ENCODE results near the gene PPP2R2C. TPM values are rescaled to one million over a fixed set of nuclear protein-coding genes. Genes with fewer than 3 reads are reported as not detected.

PPP2R2C gene
- total RNA-seq, 4 donors from 2014 or later: 50.7 to 81.3 (median 62.0) TPM

DNA sequence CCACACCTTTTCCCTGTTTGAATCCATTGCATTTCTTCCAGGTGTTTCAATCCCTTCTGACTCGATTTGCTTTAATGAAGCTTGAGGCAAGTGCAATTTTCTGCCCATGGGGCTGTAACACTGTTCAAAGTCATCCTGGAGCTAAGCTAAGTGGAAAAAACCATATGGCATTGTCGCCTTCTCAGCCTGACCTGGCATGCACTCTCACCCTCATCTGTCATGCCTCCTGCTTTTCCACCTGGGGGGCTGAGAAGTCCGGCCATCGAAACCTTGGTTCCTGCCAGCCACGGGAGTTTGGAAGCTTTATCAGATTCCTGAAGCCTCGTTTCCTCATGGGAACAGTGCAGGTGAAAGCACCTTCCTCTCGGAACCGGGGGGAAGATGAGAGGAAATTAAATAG is 164.5 kb downstream of the PPP2R2C start:
- no peak for DNase-seq (ENCODE audit: low spot score in 2 of 2)
- WGBS, 2 donors: 73 to 78% methylated on average over 8 of the region's 8 CpGs
- intact Hi-C loops (cut with DNase I; ENCODE audit: low total_unique reads): no loop called here
- no peak overlapping the region for H3K4me3 ChIP-seq (ENCODE audit: low read depth, poor library complexity, severe bottlenecking)
- TF ChIP-seq POLR2A (IDR thresholded peaks at IDR 0.05): no peak
- TF ChIP-seq, protein P1, sequence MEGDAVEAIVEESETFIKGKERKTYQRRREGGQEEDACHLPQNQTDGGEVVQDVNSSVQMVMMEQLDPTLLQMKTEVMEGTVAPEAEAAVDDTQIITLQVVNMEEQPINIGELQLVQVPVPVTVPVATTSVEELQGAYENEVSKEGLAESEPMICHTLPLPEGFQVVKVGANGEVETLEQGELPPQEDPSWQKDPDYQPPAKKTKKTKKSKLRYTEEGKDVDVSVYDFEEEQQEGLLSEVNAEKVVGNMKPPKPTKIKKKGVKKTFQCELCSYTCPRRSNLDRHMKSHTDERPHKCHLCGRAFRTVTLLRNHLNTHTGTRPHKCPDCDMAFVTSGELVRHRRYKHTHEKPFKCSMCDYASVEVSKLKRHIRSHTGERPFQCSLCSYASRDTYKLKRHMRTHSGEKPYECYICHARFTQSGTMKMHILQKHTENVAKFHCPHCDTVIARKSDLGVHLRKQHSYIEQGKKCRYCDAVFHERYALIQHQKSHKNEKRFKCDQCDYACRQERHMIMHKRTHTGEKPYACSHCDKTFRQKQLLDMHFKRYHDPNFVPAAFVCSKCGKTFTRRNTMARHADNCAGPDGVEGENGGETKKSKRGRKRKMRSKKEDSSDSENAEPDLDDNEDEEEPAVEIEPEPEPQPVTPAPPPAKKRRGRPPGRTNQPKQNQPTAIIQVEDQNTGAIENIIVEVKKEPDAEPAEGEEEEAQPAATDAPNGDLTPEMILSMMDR (IDR thresholded peaks at IDR 0.05): no peak

DNA sequence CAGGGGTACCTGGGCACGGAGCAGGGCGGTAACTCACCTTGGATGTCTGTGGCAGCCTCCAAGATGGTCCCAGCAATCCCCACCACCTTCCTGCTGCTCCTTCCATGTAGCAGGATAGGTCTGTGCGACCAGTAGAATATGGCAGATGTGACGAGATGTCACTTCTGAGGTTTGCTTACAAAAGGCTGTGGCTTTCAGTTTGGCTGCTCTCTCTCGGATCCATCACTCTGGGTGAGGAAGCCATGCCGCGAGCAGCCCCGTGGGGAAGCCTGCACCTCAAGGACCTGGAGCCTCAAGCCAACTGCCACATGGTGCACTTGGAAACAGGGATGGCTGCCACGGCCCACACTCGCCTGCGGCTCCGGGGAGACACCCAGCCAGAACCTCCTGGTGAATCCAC is 165.2 kb downstream of the PPP2R2C start:
- no peak overlapping the region for H3K4me3 ChIP-seq (ENCODE audit: low read depth, poor library complexity, severe bottlenecking)
- WGBS, 2 donors: 71 to 79% methylated on average over 12 of the region's 12 CpGs
- intact Hi-C loops (cut with DNase I; ENCODE audit: low total_unique reads): no loop called here
- TF ChIP-seq, protein P1 (IDR thresholded peaks at IDR 0.05): no peak
- TF ChIP-seq POLR2A (IDR thresholded peaks at IDR 0.05): no peak
- no peak for DNase-seq (ENCODE audit: low spot score in 2 of 2)

DNA sequence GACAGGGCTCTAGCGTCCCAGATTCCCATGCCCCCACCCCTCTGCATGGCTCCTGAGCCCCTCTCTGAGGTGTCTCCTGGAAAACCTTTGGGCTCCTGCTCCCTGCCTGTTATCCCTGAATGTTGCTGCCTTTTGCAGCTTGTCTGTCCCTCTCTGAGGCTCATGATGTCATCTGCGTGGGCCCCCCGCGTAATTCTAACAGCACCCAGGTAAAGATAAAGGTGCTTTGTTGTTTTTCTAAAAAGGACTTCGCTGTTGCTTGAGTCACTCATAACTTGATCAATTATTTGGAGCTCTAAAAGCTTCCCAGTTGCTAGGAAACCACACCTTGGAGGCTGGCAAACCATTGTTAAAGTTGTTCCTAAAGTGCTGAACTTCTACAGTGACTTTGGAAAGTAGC is 166.1 kb downstream of the PPP2R2C start:
- no peak for DNase-seq (ENCODE audit: low spot score in 2 of 2)
- no peak overlapping the region for H3K4me3 ChIP-seq (ENCODE audit: low read depth, poor library complexity, severe bottlenecking)
- TF ChIP-seq POLR2A (IDR thresholded peaks at IDR 0.05): no peak
- TF ChIP-seq, protein P1 (IDR thresholded peaks at IDR 0.05): no peak
- WGBS, 2 donors: 81 to 87% methylated on average over 5 of the region's 5 CpGs
- intact Hi-C loops (cut with DNase I; ENCODE audit: low total_unique reads): no loop called here

DNA sequence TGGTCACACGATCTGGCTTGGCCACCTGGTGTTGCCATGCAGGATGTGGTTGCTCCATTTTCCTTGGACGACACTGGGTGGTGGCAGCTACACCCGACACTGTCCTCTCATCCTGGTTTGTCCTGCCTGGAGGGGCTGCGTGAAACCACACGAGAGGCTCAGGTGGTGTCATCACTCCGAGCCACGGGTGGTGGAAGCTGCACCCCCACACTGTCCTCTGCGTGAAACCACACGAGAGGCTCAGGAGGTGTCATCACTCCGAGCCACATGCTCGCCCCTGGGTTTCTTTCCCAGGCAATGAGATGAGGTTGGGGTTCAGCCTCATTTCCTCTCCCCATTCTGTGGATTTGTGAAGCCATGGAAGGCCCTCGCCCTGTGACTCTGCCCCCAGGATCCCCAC is 168.5 kb downstream of the PPP2R2C start:
- TF ChIP-seq, protein P1 (IDR thresholded peaks at IDR 0.05): no peak
- TF ChIP-seq POLR2A (IDR thresholded peaks at IDR 0.05): no peak
- WGBS, 2 donors: 94 to 95% methylated on average over 11 to 12 of the region's 12 CpGs
- no peak for DNase-seq (ENCODE audit: low spot score in 2 of 2)
- no peak overlapping the region for H3K4me3 ChIP-seq (ENCODE audit: low read depth, poor library complexity, severe bottlenecking)
- intact Hi-C loops (cut with DNase I; ENCODE audit: low total_unique reads): no loop called here

DNA sequence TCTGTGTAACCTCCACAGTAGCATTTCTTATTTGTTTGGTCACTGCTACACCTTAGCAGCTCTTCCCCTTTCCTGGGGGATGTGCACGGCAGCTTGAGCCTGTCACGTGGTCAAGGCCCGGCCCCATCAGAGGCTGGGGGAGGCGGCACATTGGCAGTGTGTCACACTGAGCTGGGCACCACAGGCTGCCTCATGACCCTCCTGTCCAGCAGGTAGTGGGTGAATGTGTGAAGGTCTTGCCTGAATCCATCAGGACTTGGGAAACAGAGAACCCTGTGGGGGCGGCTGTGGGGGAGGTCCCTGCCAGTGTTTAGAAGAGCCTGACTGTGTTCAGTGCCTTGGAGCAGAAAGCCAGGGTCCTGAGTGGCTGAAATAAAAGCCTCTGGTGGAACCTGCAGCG is 169.5 kb downstream of the PPP2R2C start:
- intact Hi-C loops (cut with DNase I; ENCODE audit: low total_unique reads): no loop called here
- TF ChIP-seq, protein P1 (IDR thresholded peaks at IDR 0.05): no peak
- TF ChIP-seq POLR2A (IDR thresholded peaks at IDR 0.05): no peak
- no peak overlapping the region for H3K4me3 ChIP-seq (ENCODE audit: low read depth, poor library complexity, severe bottlenecking)
- DNase-seq (ENCODE audit: low spot score in 2 of 2): no peak
- WGBS, 2 donors: 68 to 83% methylated on average over 6 of the region's 6 CpGs

DNA sequence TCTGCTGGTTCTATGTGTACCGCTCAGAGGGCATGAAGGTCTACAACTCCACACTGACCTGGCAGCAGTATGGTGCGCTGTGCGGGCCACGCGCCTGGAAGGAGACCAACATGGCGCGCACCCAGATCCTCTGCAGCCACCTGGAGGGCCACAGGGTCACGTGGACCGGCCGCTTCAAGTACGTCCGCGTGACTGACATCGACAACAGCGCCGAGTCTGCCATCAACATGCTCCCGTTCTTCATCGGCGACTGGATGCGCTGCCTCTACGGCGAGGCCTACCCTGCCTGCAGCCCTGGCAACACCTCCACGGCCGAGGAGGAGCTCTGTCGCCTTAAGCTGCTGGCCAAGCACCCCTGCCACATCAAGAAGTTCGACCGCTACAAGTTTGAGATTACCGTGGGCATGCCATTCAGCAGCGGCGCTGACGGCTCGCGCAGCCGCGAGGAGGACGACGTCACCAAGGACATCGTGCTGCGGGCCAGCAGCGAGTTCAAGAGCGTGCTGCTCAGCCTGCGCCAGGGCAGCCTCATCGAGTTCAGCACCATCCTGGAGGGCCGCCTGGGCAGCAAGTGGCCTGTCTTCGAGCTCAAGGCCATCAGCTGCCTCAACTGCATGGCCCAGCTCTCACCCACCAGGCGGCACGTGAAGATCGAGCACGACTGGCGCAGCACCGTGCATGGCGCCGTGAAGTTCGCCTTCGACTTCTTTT is 170.5 kb downstream of the PPP2R2C start:
- WGBS, 2 donors: 98 to 99% methylated on average over 52 to 55 of the region's 55 CpGs
- no peak for DNase-seq (ENCODE audit: low spot score in 2 of 2)
- H3K4me3 ChIP-seq (ENCODE audit: low read depth, poor library complexity, severe bottlenecking): no peak overlapping the region
- no peak for TF ChIP-seq POLR2A (IDR thresholded peaks at IDR 0.05)
- TF ChIP-seq, protein P1 (IDR thresholded peaks at IDR 0.05): no peak
- intact Hi-C loops (cut with DNase I; ENCODE audit: low total_unique reads): no loop called here
